ENCODE results near the gene NBAS. TPM values are rescaled to one million over a fixed set of nuclear protein-coding genes. Genes with fewer than 3 reads are reported as not detected.

NBAS gene
- 70.4 and 82.6 TPM in 2 replicates for total RNA-seq

DNA sequence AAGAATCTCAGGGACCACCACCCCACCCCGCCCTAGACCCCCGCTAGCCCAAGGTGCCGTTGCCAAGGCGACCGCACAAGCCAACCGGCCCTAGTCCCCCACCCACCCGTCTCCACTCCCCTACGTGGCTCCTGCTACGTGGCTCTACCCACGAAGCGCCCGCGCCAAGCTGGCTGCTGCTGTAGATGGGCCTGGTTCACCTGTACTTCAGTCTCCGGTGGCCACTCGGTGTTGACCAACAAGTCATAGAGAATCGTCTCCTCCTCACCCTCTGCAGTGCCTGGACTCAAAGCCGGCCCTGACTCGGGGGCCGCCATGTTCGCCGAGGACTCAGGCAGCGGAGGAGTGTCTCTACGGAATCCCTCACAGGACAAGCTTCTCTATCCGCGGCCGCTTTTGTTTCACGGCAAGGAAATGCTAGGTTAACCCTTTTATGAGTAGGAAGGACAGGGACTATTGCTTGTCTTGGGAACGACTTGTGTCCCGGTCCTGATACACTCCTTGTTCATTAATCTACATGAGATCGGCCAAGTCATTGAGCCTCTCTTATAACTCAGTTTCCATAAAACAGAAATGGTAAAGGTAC is at the start of gene NBAS:
NBAS (minus strand) TSS at position 347 of the 586 bp plus-strand sequence; CDS start at position 317, 30 bp downstream.

DNA sequence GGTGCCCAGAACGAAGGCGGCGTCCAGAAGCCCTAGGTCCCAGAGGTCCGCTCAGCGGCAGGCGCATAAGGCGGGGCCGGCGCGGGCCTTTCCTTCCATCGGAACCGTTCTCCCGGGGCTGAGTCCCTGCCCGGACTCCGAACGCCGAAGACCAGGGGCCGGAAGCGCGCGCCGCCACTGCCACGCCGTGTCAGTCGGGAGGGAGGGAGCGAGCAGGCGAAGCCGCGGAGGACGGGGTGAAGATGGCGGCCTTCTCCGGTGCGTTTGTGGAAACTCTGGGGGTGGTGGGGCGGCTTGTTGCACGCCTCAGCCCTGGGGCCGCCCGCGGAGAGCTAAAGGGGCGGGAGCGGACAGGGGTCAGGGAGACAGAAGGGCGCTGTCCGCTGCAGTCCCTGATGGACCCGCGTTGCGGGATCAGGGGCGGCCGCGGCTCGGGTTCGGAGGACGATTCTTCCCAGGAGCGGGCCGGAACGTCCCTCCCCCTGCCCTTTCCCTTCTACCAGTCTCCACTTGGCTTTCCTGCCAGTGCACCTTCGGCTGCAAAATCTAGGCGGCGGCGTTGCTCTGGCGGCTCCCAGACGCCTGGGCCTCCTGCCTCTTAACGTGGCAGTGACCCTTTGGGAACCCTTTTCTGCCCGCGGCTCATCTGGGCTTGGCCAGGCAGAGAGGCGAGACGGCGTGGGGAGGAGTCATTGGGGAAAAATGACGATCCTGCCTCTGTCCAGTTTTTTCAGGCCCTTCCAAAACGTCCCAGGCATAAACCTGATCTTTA is 30.7 kb upstream of the NBAS start, which contains the start of gene DDX1:
DDX1 (plus strand) TSS at position 177 of the 772 bp plus-strand sequence; CDS start at position 243, 66 bp downstream.

Other genes starting within 250 kb of the NBAS start
- gene DDX1, start 30.5 kb upstream of the NBAS start, total RNA-seq: 80.4 and 90.4 TPM in 2 replicates